ENCODE measurements around the gene SPTBN2.

Gene SPTBN2

DNA sequence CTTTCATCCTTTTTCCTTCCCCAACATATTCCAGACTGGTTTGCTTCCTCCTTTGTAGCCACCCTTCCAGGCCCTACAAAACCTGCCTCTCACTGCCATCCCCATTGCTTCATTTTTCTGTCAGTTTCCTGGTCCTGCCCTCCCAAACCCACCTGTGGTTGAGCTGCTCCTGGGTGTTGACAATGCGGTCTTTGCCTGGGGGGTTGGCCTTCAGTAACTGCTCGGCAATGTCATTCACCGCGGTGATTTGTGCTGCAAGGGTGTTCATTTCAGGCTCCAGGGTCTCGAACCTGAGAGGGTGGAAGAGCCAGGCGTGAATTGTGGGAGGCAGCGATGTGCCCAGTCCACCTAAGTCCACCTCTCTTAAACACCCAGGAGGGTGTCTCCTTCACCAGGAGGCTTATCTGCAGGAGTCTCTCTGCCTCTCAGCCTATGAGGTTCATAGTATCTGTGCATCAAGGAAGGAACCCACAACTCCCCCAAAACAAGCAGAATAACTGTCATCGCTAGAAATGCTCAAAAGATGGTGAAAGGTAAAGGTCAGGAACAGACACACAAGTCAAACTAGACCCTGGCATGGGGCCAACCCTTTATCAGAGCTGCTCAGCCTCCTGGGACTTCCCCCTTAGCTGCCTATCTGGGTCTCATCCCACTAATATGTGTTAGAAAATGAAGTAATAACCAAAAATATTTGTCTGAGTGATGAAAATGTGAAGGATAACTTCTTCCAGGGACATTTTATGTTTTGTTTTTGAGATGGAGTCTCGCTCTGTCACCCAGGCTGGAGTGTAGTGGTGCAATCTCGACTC lies 27.4 kb downstream of the SPTBN2 start:
- DNase-seq (ENCODE audit: low spot score), result no peak

DNA sequence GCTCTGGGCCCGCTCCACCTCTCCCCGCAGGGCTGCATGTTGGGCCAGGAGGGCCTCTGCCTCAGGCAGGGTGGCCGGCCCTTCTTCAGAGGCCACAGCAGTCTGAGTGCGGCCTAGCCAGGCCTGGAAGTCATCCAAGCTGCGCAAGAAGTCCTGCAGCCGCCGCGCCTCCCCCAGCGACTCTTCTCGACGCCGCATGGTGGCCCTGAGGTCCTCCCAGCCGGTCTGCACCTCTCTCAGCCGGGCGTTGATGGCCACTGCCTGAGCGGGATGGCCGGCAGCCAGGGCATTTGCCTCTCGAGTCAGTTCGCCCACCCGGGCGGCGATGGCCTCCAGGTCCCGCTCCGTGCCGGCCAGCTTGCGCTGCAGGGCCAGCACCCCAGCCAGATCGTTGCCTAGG lies 28.3 kb downstream of the SPTBN2 start:
- DNase-seq (ENCODE audit: low spot score), result no peak

DNA sequence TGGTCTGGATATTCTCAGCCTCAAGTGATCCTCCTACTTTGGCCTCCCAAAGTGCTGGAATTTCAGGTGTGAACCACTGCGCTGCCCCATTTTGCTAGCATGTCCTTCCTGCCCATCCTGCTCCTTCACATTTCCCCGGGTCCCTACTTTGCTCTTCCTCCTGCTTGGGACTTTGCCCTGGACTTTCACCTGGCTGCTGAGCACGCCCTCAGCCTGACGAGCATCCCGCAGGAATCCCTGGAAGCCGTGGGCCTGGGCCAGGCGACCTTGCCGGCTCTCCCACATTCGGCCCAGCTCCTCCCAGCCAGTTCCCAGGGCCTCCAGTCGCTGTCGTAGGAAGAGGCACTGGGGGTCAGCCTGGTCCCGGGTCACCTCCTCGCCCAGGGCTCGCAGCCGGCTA lies 28.7 kb downstream of the SPTBN2 start:
- no peak for DNase-seq (ENCODE audit: low spot score)

DNA sequence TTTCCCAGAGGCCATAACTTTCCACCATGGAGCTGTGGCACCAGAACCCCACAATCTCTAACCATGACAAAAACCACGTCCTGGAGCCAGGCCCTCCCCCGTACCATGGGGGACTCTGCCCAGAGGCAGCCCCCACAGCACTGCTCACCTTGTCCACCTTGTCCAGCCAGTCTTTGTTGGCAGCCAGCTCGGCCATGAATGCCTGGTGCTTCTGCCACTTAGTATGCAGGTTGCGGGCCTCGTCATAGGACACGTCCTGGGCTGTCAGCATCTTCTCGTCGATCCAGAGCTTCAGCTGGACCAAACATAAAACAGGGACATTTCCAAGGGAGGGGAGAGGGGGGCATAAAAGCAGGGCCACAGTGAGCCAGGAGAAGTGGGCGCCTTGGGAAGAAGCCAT lies 30.5 kb downstream of the SPTBN2 start:
- DNase-seq (ENCODE audit: low spot score), result no peak

DNA sequence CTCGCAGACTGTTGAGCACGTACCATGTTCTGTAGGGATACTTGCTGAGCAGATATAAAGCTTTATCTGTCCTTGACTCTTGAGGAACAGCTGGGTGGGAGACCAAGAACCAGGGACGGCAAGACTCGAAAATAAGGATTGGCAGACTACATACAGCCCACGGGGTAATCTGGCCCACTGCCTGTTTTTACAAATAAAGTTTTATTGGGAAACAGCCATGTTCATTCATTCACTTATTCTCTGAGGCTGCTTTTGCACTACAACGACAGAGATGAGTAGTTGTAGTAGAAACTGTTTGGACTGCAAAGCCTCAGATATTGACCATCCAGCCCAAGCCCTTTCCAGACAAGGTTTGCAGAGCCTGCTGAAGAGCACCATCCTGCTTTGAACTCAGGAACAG lies 31.0 kb downstream of the SPTBN2 start:
- no peak for DNase-seq (ENCODE audit: low spot score)

DNA sequence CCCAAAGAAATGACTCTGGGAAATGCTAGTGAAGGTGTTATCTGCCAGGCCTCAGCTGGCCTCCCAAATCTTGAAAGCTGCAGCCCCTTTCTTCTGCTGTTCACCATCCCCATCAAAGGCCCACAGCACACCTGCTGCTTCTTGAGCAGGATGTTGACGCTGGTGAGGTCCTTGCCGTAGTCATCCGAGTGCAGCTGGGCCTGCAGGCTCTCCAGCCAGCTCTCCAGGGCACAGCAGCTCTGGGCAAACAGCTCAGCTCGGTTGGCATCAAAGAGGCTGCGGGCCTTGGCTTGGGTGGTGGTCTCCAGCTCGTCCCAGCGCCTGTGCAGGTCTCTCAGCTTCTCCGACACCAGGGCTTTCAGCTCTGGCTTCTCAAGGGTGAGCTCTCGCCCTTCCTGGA lies 32.9 kb downstream of the SPTBN2 start:
- no peak for DNase-seq (ENCODE audit: low spot score)

DNA sequence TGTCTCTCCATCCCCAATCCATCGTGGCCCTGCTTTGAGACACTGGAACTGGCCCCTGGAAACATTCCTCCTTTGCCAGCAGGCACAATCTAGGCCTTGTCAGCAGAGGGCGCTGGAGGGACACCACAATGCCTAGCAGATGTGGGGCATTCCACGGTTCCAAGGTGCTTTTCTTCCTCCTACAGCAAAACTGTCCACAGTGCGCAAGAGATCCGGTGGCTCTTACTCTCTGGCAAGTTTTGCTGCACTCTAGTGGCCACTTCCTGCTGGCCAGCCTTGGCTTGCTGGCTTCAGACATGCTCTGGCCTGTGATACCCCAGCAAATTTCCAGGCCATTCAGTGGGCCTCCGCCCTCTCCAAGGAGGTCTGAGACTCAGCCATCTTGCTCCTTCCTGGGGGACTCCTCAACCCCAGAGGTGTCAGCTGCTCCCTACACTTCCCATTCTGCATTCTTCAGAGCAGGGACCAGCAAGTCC lies 34.2 kb downstream of the SPTBN2 start:
- peak; percentile 95 for DNase-seq (ENCODE audit: low spot score)

DNA sequence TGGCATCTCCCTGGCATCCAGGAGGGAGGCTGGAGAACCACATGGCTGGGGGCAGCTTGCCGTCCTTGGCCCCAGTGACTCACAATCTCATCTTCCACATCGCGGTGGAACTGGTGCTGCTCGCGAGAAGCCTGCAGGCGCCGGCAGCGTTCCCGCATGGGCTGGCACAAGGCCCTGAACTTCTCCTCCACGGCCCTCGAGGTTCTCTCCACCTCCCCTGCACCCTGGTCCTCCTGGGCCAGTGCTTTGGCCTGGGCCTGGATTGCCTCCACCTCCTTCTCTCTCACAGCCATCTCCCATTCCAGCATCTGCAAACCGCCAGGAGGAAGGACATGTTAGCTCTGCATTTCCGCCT lies 35.0 kb downstream of the SPTBN2 start:
- DNase-seq (ENCODE audit: low spot score), result no peak

DNA sequence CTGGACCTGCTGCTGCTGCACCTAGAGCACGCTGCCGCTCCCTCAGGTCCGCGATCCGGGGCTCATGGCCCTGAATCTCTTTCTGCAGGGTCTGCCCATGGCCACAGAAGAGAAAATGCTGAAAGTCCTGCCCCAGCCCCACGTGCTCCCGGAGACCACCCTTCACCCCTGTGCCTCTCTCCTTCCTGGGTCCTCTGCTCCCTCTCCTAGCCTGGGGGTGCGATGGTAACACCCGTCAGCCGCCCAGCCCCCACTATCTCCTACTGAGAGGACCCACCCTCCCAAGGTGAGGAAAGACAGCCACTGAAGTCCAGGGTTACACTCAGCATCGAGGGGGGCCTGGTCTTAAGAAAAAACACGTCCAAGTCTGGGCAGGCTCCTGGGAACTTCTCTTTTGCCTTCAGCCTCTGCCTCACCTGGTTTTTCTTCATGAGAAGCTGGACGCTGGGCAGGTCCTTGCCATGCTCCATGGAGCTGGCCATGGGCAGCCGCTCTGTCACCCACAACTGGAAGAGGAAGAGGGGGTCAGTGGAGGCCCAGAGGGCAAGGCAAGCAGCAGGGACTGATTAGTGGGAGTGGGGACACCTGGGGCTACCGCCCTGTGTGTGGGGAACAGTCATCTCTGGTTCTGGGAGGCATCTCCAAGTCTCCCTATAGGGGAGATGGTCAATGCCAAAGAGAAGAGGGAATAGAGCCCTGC lies 35.5 kb downstream of the SPTBN2 start:
- DNase-seq (ENCODE audit: low spot score), result no peak

DNA sequence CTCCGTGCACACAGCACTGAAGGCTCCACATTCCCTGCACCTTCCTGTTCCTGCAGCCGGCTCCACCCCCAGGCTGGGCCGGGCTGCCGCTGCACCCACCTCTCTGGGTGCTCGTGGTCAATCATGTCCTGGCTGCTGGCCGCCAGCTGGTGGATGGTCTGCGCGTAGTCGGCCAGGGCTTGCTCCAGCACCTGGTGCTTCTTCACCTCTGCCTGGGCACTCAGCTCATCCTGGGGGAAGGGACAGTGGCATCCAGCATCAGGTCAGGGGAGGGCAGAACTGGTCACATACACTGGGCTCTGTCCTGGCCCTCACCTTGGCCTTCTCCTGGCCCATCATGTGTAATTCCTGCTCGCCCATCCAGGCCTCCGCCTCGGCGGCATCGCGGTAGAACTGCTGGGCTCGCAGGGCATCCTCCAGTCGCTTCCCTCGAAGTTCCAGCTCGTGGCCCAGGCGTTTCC lies 36.1 kb downstream of the SPTBN2 start:
- DNase-seq (ENCODE audit: low spot score), result no peak

DNA sequence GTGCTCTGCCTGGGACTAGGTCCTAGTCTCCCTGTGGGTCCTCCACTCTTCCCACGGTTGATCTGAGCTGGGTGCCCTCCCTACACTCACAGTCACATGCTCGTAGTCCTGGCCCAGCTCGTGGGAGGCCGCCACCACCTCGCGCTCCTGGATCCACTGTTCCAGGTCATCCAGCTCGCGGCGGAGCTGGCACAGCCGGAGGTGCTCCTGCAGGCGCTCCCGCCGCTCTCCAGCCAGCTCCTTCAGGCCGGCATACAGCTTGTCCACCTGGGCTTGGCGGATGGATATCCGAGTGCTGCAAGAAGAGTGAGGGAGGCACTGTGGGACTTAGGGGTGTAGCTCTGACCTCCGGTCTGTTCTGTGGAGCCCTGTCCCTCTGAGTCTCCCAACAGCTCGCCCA lies 36.6 kb downstream of the SPTBN2 start:
- no peak for DNase-seq (ENCODE audit: low spot score)

DNA sequence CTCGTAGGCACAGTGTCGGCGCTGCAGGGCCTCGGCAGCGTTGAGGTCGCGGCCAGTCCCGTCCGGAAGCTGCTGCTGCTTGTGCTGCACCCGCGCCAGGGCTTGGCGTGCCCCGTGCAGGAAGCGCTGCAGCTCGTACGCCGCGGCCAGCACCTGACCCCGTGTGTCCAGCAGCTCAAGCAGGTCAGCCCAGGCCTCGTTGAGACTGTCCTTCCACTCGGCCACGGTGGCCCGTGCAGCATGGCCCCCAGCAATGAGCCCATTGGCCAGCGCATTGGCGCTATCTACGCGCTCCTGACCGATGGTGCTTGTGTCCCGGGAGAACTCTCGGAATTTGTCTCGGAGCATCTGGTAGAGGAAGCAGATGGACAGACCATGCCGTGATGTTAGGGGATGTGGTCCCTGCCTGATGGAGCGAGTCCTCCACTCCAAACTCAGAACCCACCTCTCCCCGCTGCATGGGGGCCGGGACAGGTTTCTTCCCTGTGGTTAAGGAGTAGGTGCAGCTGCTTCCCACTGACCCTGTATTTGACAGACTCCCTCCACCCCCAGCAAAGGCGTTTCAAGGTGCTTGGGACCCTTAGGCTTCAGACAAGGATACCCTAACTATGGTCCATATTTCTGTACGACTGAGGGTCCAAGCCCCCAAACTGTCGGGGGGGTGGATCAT lies 37.6 kb downstream of the SPTBN2 start:
- DNase-seq (ENCODE audit: low spot score), result no peak

DNA sequence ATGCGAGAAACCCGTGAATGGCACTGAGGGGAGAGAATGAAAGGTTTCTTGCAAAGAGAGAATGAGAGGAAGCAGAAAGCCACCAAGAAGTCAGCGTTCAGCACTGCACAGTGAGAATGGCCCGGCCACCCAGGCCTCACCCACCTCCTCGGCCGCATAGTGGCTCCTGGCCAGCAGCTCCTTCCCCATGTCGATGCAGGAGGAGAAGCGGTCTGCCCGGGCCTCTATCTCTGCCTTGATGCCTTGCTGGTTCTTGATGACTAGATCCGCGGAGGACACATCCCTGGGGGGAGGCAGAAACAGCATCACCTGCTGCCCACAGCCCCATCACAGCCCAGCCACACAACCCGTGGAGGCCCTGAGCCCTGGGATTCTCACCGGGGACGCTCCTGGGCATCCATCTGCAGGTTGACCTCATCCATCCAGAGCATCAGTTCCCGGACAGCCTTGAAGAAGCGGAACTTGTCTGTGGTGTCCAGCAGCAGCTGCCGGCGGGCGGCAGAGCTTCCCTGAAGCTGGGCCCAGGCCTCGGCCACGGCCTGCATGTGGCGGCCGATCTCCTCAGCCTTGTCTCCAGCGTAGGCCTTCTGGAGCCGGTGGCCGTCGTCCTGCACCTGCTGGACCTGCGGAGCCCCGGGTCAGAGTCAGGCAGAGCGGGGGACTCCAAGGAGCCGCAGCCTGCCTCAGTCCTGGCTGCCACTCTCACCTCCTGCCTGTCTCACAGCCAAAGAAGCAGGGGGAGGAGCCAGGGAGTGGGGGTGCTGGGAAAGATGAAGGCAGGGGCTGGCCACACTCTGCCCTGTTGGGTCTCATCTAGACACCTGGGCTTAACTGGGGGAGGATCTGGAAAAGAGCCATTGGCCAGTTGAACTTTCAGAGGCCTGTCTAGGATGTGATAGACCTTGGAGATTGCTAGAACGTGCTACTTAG lies 39.1 kb downstream of the SPTBN2 start:
- no peak for DNase-seq (ENCODE audit: low spot score)

DNA sequence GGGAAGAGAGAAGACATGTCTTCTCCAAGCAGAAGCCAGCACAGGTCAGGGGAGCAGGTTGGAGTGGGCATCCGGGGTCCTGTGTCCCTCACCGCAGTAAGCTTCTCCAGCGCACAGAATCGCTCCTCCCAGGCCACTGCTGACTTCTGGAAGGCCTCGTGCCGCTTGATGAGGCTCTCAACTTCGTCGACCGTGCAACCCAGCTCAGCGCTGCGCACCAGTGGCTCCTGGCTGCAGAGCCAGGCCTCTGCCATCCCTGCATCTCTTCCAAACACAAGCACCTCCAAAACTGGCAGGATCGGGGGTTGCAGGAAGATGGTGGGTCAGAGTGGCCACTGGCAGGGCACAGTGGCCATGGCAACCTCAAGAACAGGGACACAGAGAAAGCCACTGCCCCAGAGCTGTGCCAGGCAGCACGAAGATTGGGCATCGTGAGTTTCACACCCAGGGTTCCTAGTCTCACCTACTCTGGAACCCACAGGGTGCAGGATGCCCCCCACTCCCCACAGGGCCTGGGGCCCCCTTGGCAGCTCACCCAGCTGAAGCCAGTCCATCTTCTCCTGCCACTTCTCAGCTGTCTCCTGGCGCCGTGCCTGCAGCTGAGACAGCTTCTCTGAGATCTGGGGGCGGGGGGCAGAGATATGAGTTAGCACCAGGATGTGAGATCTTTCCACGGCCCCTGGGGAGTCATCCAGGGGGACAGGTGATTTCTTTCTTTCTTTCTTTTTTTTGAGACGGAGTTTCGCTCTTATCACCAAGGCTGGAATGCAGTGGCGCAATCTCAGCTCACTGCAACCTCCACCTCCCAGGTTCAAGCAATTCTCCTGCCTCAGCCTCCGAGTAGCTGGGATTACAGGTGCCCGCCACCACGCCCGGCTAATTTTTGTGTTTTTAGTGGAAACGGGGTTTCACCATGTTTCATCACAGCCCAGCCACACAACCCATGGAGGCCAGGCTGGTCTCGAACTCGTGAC lies 40.2 kb downstream of the SPTBN2 start:
- no peak for DNase-seq (ENCODE audit: low spot score)

DNA sequence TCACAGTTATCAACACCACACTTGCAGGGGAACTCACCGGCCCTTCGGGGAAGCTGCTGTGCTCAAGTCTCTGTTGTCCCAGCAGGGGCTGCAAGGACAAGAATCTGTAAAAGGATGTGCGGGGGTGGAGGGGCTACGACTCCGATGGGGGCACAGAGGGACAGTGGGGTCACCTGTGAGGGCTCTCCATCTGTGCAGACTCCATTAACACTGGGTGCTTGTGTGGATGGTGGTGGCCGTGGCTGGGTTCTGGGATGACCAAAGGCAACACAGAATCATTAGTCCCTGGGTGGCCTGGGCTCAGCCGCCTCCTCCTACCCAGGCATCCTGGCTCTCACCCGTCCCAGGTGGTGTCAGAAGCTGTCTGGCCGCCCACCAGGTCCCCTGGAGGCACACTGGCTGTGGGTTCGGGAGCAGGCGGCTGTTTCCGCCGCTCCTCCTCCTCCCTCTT lies 41.2 kb downstream of the SPTBN2 start:
- no peak for DNase-seq (ENCODE audit: low spot score)

DNA sequence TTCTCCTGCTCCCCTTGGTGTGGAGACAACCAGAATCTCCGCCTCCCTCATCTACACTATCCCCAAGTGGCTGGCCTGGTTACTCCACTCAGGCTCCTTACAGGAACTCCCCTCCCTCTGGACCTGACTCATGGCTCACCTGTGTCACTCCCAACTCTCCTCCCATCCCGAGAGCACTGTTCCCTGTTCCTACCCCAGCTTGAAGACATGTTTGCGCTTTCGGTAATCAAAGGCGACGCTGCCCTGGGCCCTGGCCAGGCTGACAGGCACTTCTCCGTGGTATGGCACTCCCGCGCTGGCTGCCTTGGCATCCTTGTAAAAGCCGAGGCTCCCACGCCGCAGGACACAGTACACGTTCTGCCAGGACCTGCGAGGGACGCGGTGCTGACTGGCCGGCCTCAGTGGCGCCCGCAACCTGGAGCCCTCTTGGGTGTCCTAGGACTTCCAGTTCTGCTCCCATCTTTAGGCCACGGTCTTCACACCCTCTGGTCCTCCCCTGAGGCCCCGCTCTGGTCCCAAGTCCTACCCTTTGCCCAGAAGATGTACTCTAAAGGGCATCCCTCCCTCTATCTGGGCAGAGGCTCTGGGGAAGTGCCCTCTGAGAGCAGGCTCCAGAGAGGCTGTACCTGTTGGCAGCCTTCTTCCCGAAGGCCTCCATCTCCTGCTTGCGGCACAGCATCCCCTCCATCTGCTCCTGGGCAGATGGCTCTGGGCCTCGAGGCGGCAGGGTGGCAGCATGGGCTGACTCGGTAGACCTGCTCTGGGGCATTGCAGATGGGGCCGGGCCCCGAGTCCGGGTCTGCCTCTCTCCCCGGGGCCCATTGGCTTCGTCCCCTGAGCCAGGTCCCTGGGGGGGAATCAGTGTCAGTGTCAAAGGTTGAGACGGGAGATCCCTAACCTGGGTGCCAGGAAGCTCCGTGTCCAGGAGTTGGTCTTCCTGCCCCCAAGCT lies 41.9 kb downstream of the SPTBN2 start:
- no peak for DNase-seq (ENCODE audit: low spot score)

DNA sequence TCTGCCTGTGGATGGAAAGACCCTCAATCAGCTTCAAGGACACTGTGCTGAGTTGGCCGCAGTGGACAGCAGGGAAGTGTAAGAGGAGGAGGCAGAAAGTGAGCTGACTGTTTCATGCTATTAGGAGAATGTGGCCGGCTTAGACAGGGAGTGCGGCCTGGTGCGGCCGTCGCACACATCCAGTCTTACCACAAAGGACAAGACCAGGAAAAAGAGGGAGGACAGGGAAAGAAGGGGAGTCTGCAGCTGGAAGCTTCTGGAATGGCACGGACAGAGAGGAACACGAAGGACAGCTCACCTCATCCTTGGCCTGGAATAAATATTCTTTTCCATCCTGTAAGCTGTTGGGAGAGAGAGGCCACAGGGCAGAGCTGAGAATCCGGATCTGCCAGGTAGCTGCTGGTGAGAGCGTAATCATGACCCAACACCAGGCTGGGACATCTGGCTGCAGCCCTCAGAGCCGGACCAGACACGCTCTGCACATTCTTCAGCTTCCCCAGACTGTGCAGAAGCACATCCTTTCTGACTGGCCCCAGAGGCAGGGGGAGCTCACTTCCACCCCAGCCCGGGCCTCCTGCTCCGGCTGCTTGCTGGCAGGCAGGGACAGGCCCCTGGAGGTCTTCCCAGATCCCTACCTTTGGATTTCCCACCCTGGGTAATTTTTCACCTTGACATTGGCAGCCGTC lies 42.8 kb downstream of the SPTBN2 start:
- no peak for DNase-seq (ENCODE audit: low spot score)

DNA sequence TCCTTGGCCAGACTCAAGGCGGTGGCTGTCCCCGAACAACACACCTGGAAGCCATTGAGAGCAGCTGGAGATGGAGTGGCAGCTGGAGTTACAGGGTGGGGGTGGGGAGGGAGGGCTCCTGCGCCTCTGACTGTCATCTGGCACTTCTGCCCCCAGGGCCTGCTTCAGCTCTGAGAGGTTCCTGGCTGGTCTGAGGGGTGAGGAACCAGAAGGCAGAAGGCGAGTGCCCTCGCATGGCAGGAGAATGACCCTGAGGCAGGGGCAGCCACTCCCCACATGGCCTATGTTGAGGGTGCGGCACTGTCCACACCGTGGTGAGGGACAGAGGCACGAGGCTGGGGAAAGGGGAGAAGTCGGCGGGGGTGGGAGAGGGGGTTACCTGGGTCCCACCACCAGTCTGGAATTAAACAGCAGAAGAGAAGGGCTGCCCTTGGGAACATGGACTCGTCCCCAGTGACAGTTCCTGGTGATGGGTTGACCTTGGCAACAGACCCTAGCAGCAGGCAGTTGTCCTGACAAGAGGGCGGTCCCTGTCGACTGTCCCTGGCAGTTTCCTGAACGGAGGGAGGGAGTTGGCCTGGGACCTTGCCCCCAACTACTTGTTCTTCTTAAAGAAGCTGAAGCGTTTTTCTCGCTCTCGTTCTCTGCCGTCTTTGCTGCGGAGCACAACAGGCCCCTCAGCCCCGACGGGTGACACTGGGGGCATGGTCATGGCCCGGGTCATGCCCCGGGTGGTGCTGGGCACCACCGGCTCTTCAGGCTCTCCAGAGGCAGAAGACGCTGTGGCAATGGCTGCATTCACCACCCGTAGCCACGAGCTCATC lies 43.5 kb downstream of the SPTBN2 start:
- DNase-seq (ENCODE audit: low spot score), result no peak
